ENCODE results near the gene HNRNPM.
A peak's percentile ranks its signal among the peaks of the same experiment; 100 is the strongest.

HNRNPM gene

GRCh38 chr19:8487137-8487851, 42.5 kb downstream of the HNRNPM start:
- no peak for DNase-seq

- DNase-seq, result no peak
These were observed 43.6 kb downstream of the HNRNPM start for GRCh38 chr19:8488365-8488764.

GRCh38 chr19:8489561-8490394, 45.0 kb downstream of the HNRNPM start:
- DNase-seq, result no peak

GRCh38 chr19:8490395-8490760, 45.6 kb downstream of the HNRNPM start:
- no peak for DNase-seq

- no peak for DNase-seq
These were observed 46.1 kb downstream of the HNRNPM start for GRCh38 chr19:8490873-8491272.

- DNase-seq, result no peak
These were observed 46.8 kb downstream of the HNRNPM start for GRCh38 chr19:8491574-8491973.

GRCh38 chr19:8494158-8494557, 49.4 kb downstream of the HNRNPM start:
- DNase-seq, result no peak

GRCh38 chr19:8498295-8498694, 53.5 kb downstream of the HNRNPM start:
- DNase-seq, result no peak

GRCh38 chr19:8499048-8499833, 54.5 kb downstream of the HNRNPM start:
- DNase-seq, result no peak

GRCh38 chr19:8500158-8500557, 55.4 kb downstream of the HNRNPM start:
- DNase-seq, result peak; percentile 43

- no peak for DNase-seq
These were observed 56.7 kb downstream of the HNRNPM start for GRCh38 chr19:8501516-8501915.

- no peak for DNase-seq
These were observed 57.2 kb downstream of the HNRNPM start for GRCh38 chr19:8501981-8502380.

GRCh38 chr19:8503510-8503909, 58.7 kb downstream of the HNRNPM start:
- DNase-seq, result no peak

GRCh38 chr19:8504171-8504570, 59.4 kb downstream of the HNRNPM start:
- DNase-seq, result no peak

- no peak for DNase-seq
These were observed 60.1 kb downstream of the HNRNPM start for GRCh38 chr19:8504919-8505318.

GRCh38 chr19:8505680-8506401, 61.1 kb downstream of the HNRNPM start:
- peak; percentile 68 for DNase-seq

- DNase-seq, result no peak
These were observed 61.7 kb downstream of the HNRNPM start for GRCh38 chr19:8506402-8506957.

GRCh38 chr19:8510589-8511115, 65.9 kb downstream of the HNRNPM start:
- no peak for DNase-seq

GRCh38 chr19:8511573-8512101, 66.9 kb downstream of the HNRNPM start:
- no peak for DNase-seq

- peak; percentile 31 for DNase-seq
These were observed 67.6 kb downstream of the HNRNPM start for GRCh38 chr19:8512115-8512967.
